ENCODE measurements around the gene VSNL1. TPM values are rescaled to one million over a fixed set of nuclear protein-coding genes. Genes with fewer than 3 reads are reported as not detected.

The VSNL1 gene
- total RNA-seq, 1 donor from 2014 or later: not detected

DNA sequence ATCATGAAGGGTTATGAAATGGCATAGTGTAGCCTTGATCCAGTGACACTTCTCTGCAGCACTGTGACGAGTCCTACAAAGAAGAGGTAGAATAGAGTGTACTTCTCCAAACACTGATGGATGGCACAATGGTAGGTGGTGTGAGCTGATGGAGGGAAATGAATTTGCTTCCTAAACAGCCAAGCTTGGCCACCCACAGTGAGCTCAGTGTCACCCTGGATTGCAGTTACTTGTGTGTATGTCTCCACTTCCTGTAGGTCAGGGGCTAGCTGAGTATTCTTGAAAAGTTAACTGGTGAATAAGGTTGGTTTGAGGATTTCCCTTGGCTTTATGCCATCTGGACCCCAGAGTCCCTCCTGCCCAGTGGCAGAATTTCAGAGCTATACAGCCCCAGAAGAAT lies 75.9 kb downstream of the VSNL1 start:
- Mint-ChIP-seq H3K9me3 (ENCODE audit: low read depth) (no peaks in the 10 kb centered on the region), H3K36me3 (ENCODE audit: low read depth) (no peaks in the 10 kb centered on the region)

DNA sequence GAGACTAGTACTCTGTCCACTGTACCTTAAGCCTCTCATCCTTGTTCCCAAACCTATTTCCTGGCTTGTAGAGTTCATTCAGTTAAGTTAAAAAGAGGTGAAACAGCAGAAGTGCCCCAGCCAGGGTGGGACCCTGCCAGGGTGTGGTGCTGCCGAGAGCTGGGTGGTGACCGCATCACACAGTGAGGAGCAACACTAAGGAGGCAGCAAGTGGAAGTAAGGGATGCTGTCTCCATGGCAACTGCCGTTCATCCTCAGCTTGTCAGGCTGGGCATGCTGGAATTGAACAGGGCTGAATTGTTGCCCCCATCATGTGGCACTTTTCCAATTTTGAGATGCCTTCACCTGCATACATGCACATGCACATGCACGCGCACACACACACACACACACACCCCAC lies 77.0 kb downstream of the VSNL1 start:
- Mint-ChIP-seq H3K36me3 (ENCODE audit: low read depth) (no peaks in the 10 kb centered on the region), H3K27ac (ENCODE audit: unreplicated experiment) (no peak overlapping the region), H3K27me3 (ENCODE audit: low read depth) (peaks cover 4% of the 10 kb centered on the region), H3K4me3 (ENCODE audit: unreplicated experiment) (no peak overlapping the region), H3K4me1 (ENCODE audit: low read depth) (peaks cover 18% of the 10 kb centered on the region), H3K9me3 (ENCODE audit: low read depth) (no peaks in the 10 kb centered on the region)
- TF ChIP-seq, protein P1, sequence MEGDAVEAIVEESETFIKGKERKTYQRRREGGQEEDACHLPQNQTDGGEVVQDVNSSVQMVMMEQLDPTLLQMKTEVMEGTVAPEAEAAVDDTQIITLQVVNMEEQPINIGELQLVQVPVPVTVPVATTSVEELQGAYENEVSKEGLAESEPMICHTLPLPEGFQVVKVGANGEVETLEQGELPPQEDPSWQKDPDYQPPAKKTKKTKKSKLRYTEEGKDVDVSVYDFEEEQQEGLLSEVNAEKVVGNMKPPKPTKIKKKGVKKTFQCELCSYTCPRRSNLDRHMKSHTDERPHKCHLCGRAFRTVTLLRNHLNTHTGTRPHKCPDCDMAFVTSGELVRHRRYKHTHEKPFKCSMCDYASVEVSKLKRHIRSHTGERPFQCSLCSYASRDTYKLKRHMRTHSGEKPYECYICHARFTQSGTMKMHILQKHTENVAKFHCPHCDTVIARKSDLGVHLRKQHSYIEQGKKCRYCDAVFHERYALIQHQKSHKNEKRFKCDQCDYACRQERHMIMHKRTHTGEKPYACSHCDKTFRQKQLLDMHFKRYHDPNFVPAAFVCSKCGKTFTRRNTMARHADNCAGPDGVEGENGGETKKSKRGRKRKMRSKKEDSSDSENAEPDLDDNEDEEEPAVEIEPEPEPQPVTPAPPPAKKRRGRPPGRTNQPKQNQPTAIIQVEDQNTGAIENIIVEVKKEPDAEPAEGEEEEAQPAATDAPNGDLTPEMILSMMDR (IDR thresholded peaks at IDR 0.05): no peak
- no peak for DNase-seq (ENCODE audit: low spot score)

More for the DNA sequence above, 75.9 kb downstream of the VSNL1 start:
- H3K27ac Mint-ChIP-seq (ENCODE audit: unreplicated experiment): no peak overlapping the region
- no peak for DNase-seq (ENCODE audit: low spot score)
- TF ChIP-seq, protein P1 (IDR thresholded peaks at IDR 0.05): no peak
- peaks cover 4% of the 10 kb centered on the region for H3K27me3 Mint-ChIP-seq (ENCODE audit: low read depth)
- no peak overlapping the region for H3K4me3 Mint-ChIP-seq (ENCODE audit: unreplicated experiment)
- peaks cover 14% of the 10 kb centered on the region for H3K4me1 Mint-ChIP-seq (ENCODE audit: low read depth)

- peaks cover 21% of the 10 kb centered on the region for H3K4me1 Mint-ChIP-seq (ENCODE audit: low read depth)
These were observed 77.5 kb downstream of the VSNL1 start for GRCh38 chr2:17617955-17618354.

GRCh38 chr2:17620280-17620679 lies 79.8 kb downstream of the VSNL1 start:
- no peak for DNase-seq (ENCODE audit: low spot score)

More at GRCh38 chr2:17617955-17618354, 77.5 kb downstream of the VSNL1 start:
- TF ChIP-seq, protein P1 (IDR thresholded peaks at IDR 0.05): no peak
- no peaks in the 10 kb centered on the region for H3K9me3 Mint-ChIP-seq (ENCODE audit: low read depth)
- H3K27me3 Mint-ChIP-seq (ENCODE audit: low read depth): peaks cover 4% of the 10 kb centered on the region
- no peak overlapping the region for H3K27ac Mint-ChIP-seq (ENCODE audit: unreplicated experiment)
- no peaks in the 10 kb centered on the region for H3K36me3 Mint-ChIP-seq (ENCODE audit: low read depth)
- DNase-seq (ENCODE audit: low spot score): no peak
- H3K4me3 Mint-ChIP-seq (ENCODE audit: unreplicated experiment): no peak overlapping the region

GRCh38 chr2:17620841-17621240 lies 80.3 kb downstream of the VSNL1 start:
- H3K36me3 Mint-ChIP-seq (ENCODE audit: low read depth): peaks cover 2% of the 10 kb centered on the region
- H3K27me3 Mint-ChIP-seq (ENCODE audit: low read depth): no peaks in the 10 kb centered on the region
- peaks cover 21% of the 10 kb centered on the region for H3K4me1 Mint-ChIP-seq (ENCODE audit: low read depth)
- no peak for DNase-seq (ENCODE audit: low spot score)
- H3K9me3 Mint-ChIP-seq (ENCODE audit: low read depth): peaks cover 4% of the 10 kb centered on the region
- no peak overlapping the region for H3K27ac Mint-ChIP-seq (ENCODE audit: unreplicated experiment)
- TF ChIP-seq, protein P1 (IDR thresholded peaks at IDR 0.05): no peak
- H3K4me3 Mint-ChIP-seq (ENCODE audit: unreplicated experiment): no peak overlapping the region

More at GRCh38 chr2:17620280-17620679, 79.8 kb downstream of the VSNL1 start:
- H3K4me3 Mint-ChIP-seq (ENCODE audit: unreplicated experiment): no peak overlapping the region
- H3K4me1 Mint-ChIP-seq (ENCODE audit: low read depth): peaks cover 21% of the 10 kb centered on the region
- H3K27ac Mint-ChIP-seq (ENCODE audit: unreplicated experiment): no peak overlapping the region
- H3K36me3 Mint-ChIP-seq (ENCODE audit: low read depth): peaks cover 2% of the 10 kb centered on the region
- TF ChIP-seq, protein P1 (IDR thresholded peaks at IDR 0.05): no peak
- peaks cover 4% of the 10 kb centered on the region for H3K9me3 Mint-ChIP-seq (ENCODE audit: low read depth)
- no peaks in the 10 kb centered on the region for H3K27me3 Mint-ChIP-seq (ENCODE audit: low read depth)
